Astrocyte of the cerebellum (primary cell): ENCODE measurements around the gene UBE2K.
A peak's percentile ranks its signal among the peaks of the same experiment; 100 is the strongest.
"Not testable (repeated sequence)": the region's sequence is repeated elsewhere in the genome, so short reads cannot be mapped to it uniquely, and the experiment has no call there.

Experiments used
- DNase-seq: peaks from one replicate; pipeline ENCODE4 v3.0.0-alpha.2; 2011; ENCODE audit warnings: low read depth
- H3K4me3 ChIP-seq: 2 replicates; pipeline ENCODE4 v1.5.1; 2011; ENCODE audit warnings: mild to moderate bottlenecking, low read depth, low read length, moderate library complexity
- in situ Hi-C: cut with HindIII; loops from 2 replicates; pipeline ENCODE4 v1.10.0; 2017; ENCODE audit warnings: low sequenced_read_pairs
- TF ChIP-seq, protein P1 (sequence below): IDR thresholded peaks from 2 replicates; pipeline ENCODE4 v1.5.1; 2012; ENCODE audit warnings: low read length, low read depth, moderate library complexity, mild to moderate bottlenecking; ENCODE audit errors: missing control alignments

Gene UBE2K

GRCh38 chr4:39716356-39716755, 18.4 kb downstream of the UBE2K start:
- no peak overlapping the region for H3K4me3 ChIP-seq
- in situ Hi-C loops, result no loop called here
- TF ChIP-seq, protein P1, sequence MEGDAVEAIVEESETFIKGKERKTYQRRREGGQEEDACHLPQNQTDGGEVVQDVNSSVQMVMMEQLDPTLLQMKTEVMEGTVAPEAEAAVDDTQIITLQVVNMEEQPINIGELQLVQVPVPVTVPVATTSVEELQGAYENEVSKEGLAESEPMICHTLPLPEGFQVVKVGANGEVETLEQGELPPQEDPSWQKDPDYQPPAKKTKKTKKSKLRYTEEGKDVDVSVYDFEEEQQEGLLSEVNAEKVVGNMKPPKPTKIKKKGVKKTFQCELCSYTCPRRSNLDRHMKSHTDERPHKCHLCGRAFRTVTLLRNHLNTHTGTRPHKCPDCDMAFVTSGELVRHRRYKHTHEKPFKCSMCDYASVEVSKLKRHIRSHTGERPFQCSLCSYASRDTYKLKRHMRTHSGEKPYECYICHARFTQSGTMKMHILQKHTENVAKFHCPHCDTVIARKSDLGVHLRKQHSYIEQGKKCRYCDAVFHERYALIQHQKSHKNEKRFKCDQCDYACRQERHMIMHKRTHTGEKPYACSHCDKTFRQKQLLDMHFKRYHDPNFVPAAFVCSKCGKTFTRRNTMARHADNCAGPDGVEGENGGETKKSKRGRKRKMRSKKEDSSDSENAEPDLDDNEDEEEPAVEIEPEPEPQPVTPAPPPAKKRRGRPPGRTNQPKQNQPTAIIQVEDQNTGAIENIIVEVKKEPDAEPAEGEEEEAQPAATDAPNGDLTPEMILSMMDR, result no peak
- DNase-seq, result no peak

DNA sequence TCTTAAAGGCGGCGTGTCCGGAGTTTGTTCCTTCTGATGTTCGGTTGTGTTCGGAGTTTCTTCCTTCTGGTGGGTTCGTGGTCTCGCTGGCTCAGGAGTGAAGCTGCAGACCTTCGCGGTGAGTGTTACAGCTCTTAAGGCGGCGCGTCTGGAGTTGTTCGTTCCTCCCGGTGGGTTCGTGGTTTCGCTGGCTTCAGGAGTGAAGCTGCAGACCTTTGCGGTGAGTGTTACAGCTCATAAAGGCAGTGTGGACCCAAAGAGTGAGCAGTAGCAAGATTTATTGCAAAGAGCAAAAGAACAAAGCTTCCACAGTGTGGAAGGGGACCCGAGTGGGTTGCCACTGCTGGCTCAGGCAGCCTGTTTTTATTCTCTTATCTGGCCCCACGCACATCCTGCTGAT, 19.8 kb downstream of the UBE2K start:
- H3K4me3 ChIP-seq, DNase-seq, in situ Hi-C loops: not testable (repeated sequence)

DNA sequence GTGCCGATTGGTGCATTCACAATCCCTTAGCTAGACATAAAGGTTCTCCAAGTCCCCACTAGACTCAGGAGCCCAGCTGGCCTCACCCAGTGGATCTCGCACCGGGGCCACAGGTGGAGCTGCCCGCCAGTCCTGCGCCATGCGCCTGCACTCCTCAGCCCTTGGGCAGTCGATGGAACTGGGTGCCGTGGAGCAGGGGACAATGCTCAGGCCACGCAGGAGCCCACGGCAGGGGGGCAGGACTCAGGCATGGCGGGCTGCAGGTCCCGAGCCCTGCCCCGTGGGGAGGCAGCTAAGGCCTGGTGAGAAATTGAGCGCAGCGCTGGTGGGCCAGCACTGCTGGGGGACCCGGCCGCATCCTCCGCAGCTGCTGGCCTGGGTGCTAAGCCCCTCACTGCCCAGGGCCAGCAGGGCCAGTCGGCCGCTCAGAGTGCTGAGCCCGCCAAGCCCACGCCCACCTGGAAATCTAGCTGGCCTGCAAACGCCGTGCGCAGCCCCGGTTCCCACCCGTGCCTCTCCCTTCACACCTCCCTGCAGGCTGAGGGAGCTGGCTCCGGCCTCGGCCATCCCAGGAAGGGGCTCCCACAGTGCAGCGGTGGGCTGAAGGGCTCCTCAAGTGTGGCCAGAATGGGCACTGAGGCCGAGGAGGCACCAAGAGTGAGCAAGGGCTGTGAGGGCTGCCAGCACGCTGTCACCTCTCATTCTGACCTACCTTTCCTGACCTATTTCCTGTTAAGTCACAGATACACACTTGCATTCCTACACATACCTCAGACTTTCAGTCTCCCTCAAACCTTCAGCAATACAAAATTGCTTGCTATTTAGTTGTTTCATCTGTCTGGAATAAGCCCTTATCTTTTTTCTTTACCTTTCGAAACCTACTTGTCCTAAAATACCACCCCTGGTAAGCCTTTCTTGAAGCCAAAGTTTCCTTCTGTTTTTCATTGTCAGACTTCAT, 20.7 kb downstream of the UBE2K start:
- DNase-seq, result no peak

GRCh38 chr4:39719804-39720580, 22.1 kb downstream of the UBE2K start:
- no peak for DNase-seq
- TF ChIP-seq, protein P1, result no peak
- in situ Hi-C loops, result no loop called here
- no peak overlapping the region for H3K4me3 ChIP-seq

More for the DNA sequence above, 20.7 kb downstream of the UBE2K start:
- TF ChIP-seq, protein P1, result no peak
- no peak overlapping the region for H3K4me3 ChIP-seq
- in situ Hi-C loops, result no loop called here

- DNase-seq, in situ Hi-C loops, H3K4me3 ChIP-seq: not testable (repeated sequence)
These were observed 23.3 kb downstream of the UBE2K start for GRCh38 chr4:39721273-39721672.

GRCh38 chr4:39721788-39722187, 23.9 kb downstream of the UBE2K start:
- DNase-seq, result no peak
- TF ChIP-seq, protein P1, result no peak
- H3K4me3 ChIP-seq, result no peak overlapping the region
- in situ Hi-C loops, result no loop called here

- in situ Hi-C loops, result no loop called here
- peak; percentile 32 for DNase-seq
- TF ChIP-seq, protein P1, result no peak
- no peak overlapping the region for H3K4me3 ChIP-seq
These were observed 31.6 kb downstream of the UBE2K start for GRCh38 chr4:39729557-39729956.
